AG04449 (cell line): ENCODE data around the gene PROM1.

Source experiments
- CTCF ChIA-PET: fragments of 350-600 bp; formaldehyde crosslinking; extraction: SDS; loops from one replicate; lab custom pipeline; 2021; ENCODE audit warnings: antibody characterized with exemption; lab: Yijun Ruan, JAX
- POLR2A ChIA-PET: fragments of 400-600, 350-600 bp; formaldehyde crosslinking; extraction: SDS; loops from one replicate; lab custom pipeline; 2020; ENCODE audit warnings: antibody characterized with exemption, inconsistent platforms; lab: Yijun Ruan, JAX
- DNase-seq: peaks from one replicate; pipeline ENCODE4 v3.0.0-alpha.2; 2010; ENCODE audit warnings: low read depth, low spot score
- H3K4me3 ChIP-seq: 2 replicates; pipeline ENCODE4 v1.5.1; 2011; ENCODE audit warnings: low read depth, mild to moderate bottlenecking, control low read depth, low read length
- CTCF ChIP-seq: IDR thresholded peaks from one replicate; pipeline ENCODE4 v1.5.1; 2011; ENCODE audit warnings: mild to moderate bottlenecking, moderate library complexity, low read length, control low read depth, inconsistent platforms; ENCODE audit not compliant: insufficient read depth; ENCODE audit errors: missing control alignments

PROM1 gene

DNA sequence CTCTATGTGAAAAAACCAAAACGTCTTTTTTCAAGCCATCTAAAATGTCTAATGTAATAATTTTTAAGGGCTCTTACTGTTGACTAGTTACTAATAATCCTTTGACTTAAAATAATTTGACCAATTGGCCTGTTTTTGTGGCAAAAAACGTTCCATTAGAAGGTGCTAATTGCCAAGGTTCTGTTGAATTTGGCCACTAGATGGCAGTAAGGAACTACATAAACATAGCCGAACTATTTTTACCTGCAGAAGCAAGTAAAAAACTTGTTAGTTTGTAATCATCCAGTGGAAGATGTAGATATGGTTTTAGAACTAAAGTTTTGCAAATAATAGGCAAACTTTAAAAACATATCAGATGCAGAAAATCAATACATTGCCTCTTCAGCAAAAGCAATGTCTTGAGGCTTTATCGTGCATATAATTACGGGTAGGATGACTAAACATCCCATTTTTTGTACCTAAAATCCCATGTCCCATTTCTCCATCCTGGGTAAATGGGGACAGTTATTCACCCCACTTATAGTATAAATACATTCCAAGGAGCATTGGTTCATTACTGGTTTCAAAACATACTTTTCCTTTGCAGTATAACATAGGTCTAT is 57.6 kb downstream of the PROM1 start:
- TF ChIP-seq CTCF = peak; percentile 43
- no peak overlapping the region for H3K4me3 ChIP-seq
- ChIA-PET CTCF (interaction anchor here (1.5 to 8.9 kb wide), 4 partner anchors 12 to 241 kb away, joined by 3 to 122 read pairs (median 61); no protein-coding TSS in a partner anchor), POLR2A (no interaction called here)
- DNase-seq = no peak

- TF ChIP-seq CTCF = no peak
- POLR2A ChIA-PET = no interaction called here
- H3K4me3 ChIP-seq = no peak overlapping the region
- DNase-seq = no peak
- CTCF ChIA-PET = interaction anchor here (1.7 to 8.9 kb wide), 3 partner anchors 174 to 242 kb away, joined by 9 to 122 read pairs (median 114); no protein-coding TSS in a partner anchor
Observed at GRCh38 chr4:16025268-16025667, 58.6 kb downstream of the PROM1 start.

- CTCF ChIA-PET = interaction anchor here (0.6 to 1.7 kb wide), 6 partner anchors 173 to 1344 kb away, joined by 3 to 9 read pairs (median 4); no protein-coding TSS in a partner anchor
- POLR2A ChIA-PET = no interaction called here
Observed at GRCh38 chr4:16023776-16024408, 59.9 kb downstream of the PROM1 start.

GRCh38 chr4:16021804-16022560 is 61.8 kb downstream of the PROM1 start:
- no peak for TF ChIP-seq CTCF
- no peak overlapping the region for H3K4me3 ChIP-seq
- ChIA-PET POLR2A (no interaction called here), CTCF (interaction anchor here (1.1 to 3.0 kb wide), 2 partner anchors 241 to 243 kb away, joined by 5 to 15 read pairs; no protein-coding TSS in a partner anchor)
- DNase-seq = no peak

More at GRCh38 chr4:16023776-16024408, 59.9 kb downstream of the PROM1 start:
- peak; percentile 44 for DNase-seq
- H3K4me3 ChIP-seq = no peak overlapping the region
- TF ChIP-seq CTCF = no peak

GRCh38 chr4:16019649-16020048 is 64.2 kb downstream of the PROM1 start:
- no peak overlapping the region for H3K4me3 ChIP-seq
- peak; percentile 28 for DNase-seq
- POLR2A ChIA-PET = no interaction called here
- no peak for TF ChIP-seq CTCF
- CTCF ChIA-PET = interaction anchor here (1.1 to 3.0 kb wide), 6 partner anchors 10 to 245 kb away, joined by 4 to 15 read pairs (median 8); no protein-coding TSS in a partner anchor

DNA sequence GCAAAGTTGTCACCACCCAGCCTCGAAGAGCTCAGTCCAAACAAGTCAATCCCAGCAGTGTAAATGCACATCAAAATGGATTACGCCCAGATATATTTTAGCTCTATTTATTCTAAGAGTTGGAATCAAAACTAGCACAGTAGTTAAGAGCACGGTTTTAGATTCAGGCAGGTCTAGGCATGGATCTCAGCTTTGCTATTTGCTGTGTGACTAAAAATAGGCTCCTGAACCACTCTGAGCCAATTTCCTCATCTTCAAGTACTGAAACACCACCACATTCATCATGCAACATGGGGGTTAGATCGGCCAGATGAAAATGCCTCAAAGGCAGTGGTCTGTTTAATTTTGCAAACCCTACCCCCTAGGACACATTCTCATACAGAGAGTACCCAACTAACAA is 65.0 kb downstream of the PROM1 start:
- CTCF ChIA-PET = interaction anchor here (1.2 to 3.0 kb wide), 8 partner anchors 14 to 246 kb away, joined by 3 to 15 read pairs (median 6); no protein-coding TSS in a partner anchor
- no peak overlapping the region for H3K4me3 ChIP-seq
- no peak for TF ChIP-seq CTCF
- no peak for DNase-seq
- POLR2A ChIA-PET = no interaction called here
